H1 (cell line): ENCODE measurements around the gene CTNNA3. TPM values are rescaled to one million over a fixed set of nuclear protein-coding genes. Genes with fewer than 3 reads are reported as not detected.

Experiments
- CTCF ChIA-PET: fragments of 300-600 bp; sonication (Branson Sonifier 250); formaldehyde crosslinking; loops from one replicate; lab custom pipeline; 2021; ENCODE audit not compliant: partially characterized antibody; lab: Charles Lee
- POLR2A ChIA-PET: fragments of 300-600 bp; sonication (Branson Sonifier 250); formaldehyde crosslinking; loops from one replicate; lab custom pipeline; 2021; ENCODE audit warnings: inconsistent platforms; ENCODE audit not compliant: partially characterized antibody; lab: Charles Lee
- DNase-seq, 2 experiments: peaks; one replicate each; pipeline versions ENCODE4 v3.0.0 to v3.0.0-alpha.2; 2010 to 2022; ENCODE audit warnings: low spot score in 2 of 2, low read depth in 1 of 2, mixed read lengths in 1 of 2
- FAIRE-seq: peaks from 2 replicates; lab custom pipeline; 2011; peaks lifted over from hg19 to GRCh38; lab: Jason Lieb, UNC
- H2AFZ ChIP-seq: 2 replicates; pipeline ENCODE4 v1.8.1; 2012; ENCODE audit warnings: low read length, inconsistent platforms
- H2AK5ac ChIP-seq: 2 replicates; pipeline ENCODE4 v1.6.1; 2013; ENCODE audit warnings: low read depth, low read length
- H2BK120ac ChIP-seq: replicated peaks from 2 replicates; pipeline ENCODE3; 2013; ENCODE audit warnings: low read depth, low read length, inconsistent platforms
- H2BK12ac ChIP-seq: 2 replicates; pipeline ENCODE4 v1.6.1; 2013; ENCODE audit warnings: low read depth, low read length
- H2BK15ac ChIP-seq: 2 replicates; pipeline ENCODE4 v1.6.1; 2013; ENCODE audit warnings: low read length
- H2BK20ac ChIP-seq: 2 replicates; pipeline ENCODE4 v1.6.1; 2013; ENCODE audit warnings: low read length
- H2BK5ac ChIP-seq: 2 replicates; pipeline ENCODE4 v1.6.1; 2013; ENCODE audit warnings: low read depth, low read length
- H3K14ac ChIP-seq: 2 replicates; pipeline ENCODE4 v1.6.1; 2013; ENCODE audit warnings: inconsistent platforms; ENCODE audit not compliant: insufficient read length
- H3K18ac ChIP-seq: 2 replicates; pipeline ENCODE4 v1.6.1; 2013; ENCODE audit warnings: low read length; ENCODE audit errors: extremely low read depth
- H3K23ac ChIP-seq: 2 replicates; pipeline ENCODE4 v1.6.1; 2013; ENCODE audit warnings: inconsistent platforms; ENCODE audit not compliant: insufficient read length
- H3K23me2 ChIP-seq: 2 replicates; pipeline ENCODE4 v1.6.1; 2013; ENCODE audit warnings: low read depth, low read length
- H3K27ac ChIP-seq: 2 replicates; pipeline ENCODE4 v1.6.1; 2011; ENCODE audit warnings: low read depth, low read length, inconsistent platforms
- H3K27me3 ChIP-seq, 4 experiments: replicated peaks in 1 of 4; 1 replicate in 1 of 4; 2 replicates in 3 of 4; pipeline versions ENCODE4 v1.6.1 to v1.8.1; 2011 to 2013; ENCODE audit warnings: low read length in 3 of 4, mild to moderate bottlenecking in 3 of 4, inconsistent platforms in 2 of 4, mixed read lengths in 2 of 4, moderate library complexity in 1 of 4; ENCODE audit not compliant: control insufficient read depth in 3 of 4, insufficient read depth in 3 of 4; ENCODE audit errors: extremely low read depth in 1 of 4
- H3K36me3 ChIP-seq, 4 experiments: 2 replicates each; pipeline versions ENCODE4 v1.6.1 to v1.8.1; 2011 to 2013; ENCODE audit warnings: mild to moderate bottlenecking in 4 of 4, low read length in 3 of 4, moderate library complexity in 2 of 4, control low read depth in 1 of 4, inconsistent platforms in 1 of 4; ENCODE audit not compliant: insufficient read depth in 4 of 4, control insufficient read depth in 2 of 4
- H3K4ac ChIP-seq: replicated peaks from 2 replicates; pipeline ENCODE3; 2013; ENCODE audit warnings: low read length, low read depth, mixed read lengths, inconsistent platforms; ENCODE audit not compliant: insufficient read length
- H3K4me1 ChIP-seq, 4 experiments: replicated peaks in 1 of 4; 1 replicate in 1 of 4; 2 replicates in 3 of 4; pipeline versions ENCODE4 v1.6.1 to v1.8.1; 2011 to 2013; ENCODE audit warnings: low read length in 3 of 4, inconsistent platforms in 2 of 4, mixed read lengths in 1 of 4; ENCODE audit not compliant: insufficient read depth in 4 of 4, control insufficient read depth in 3 of 4
- H3K4me2 ChIP-seq, 2 experiments: 2 replicates each; pipeline versions ENCODE4 v1.6.1 to v1.8.1; 2011 to 2013; ENCODE audit warnings: low read depth in 2 of 2, low read length in 2 of 2, control low read depth in 1 of 2, inconsistent platforms in 1 of 2, mild to moderate bottlenecking in 1 of 2; ENCODE audit not compliant: insufficient read depth in 1 of 2
- H3K4me3 ChIP-seq, 4 experiments: fragments of 200-600, 300-600 bp in 1 of 4; sonication (generic), shearing (Covaris generic), sonication (Bioruptor Twin) in 1 of 4; 2 replicates each; pipeline versions ENCODE4 v1.5.1 to v1.8.1; 2011 to 2016; ENCODE audit warnings: low read length in 4 of 4, low read depth in 3 of 4, control low read depth in 2 of 4, inconsistent platforms in 2 of 4, mild to moderate bottlenecking in 2 of 4, mixed read lengths in 1 of 4, moderate library complexity in 1 of 4; ENCODE audit not compliant: insufficient read depth in 2 of 4; ENCODE audit errors: extremely low read depth in 1 of 4
- H3K56ac ChIP-seq: replicated peaks from 2 replicates; pipeline ENCODE3; 2013; ENCODE audit warnings: low read depth, mild to moderate bottlenecking, mixed read lengths, low read length, inconsistent platforms; ENCODE audit not compliant: insufficient read length
- H3K79me1 ChIP-seq: 2 replicates; pipeline ENCODE4 v1.6.1; 2013; ENCODE audit warnings: low read depth, low read length, control low read depth
- H3K79me2 ChIP-seq, 2 experiments: 2 replicates each; pipeline versions ENCODE4 v1.6.1 to v1.8.1; 2012 to 2013; ENCODE audit warnings: low read length in 2 of 2, mild to moderate bottlenecking in 2 of 2, inconsistent platforms in 1 of 2; ENCODE audit not compliant: insufficient read depth in 2 of 2, control insufficient read depth in 1 of 2
- H3K9ac ChIP-seq, 4 experiments: replicated peaks in 1 of 4; 1 replicate in 1 of 4; 2 replicates in 3 of 4; pipeline versions ENCODE4 v1.6.1 to v1.8.1; 2011 to 2013; ENCODE audit warnings: low read depth in 3 of 4, low read length in 3 of 4, control low read depth in 2 of 4, mild to moderate bottlenecking in 2 of 4, moderate library complexity in 2 of 4, inconsistent platforms in 1 of 4; ENCODE audit errors: extremely low read depth in 1 of 4
- H3K9me3 ChIP-seq, 2 experiments: 2 replicates each; pipeline versions ENCODE4 v1.6.1 to v1.8.1; 2012 to 2013; ENCODE audit warnings: mild to moderate bottlenecking in 2 of 2, moderate library complexity in 2 of 2, control low read depth in 1 of 2, inconsistent platforms in 1 of 2, low read depth in 1 of 2, low read length in 1 of 2, mixed read lengths in 1 of 2; ENCODE audit not compliant: insufficient read depth in 2 of 2
- H4K20me1 ChIP-seq, 2 experiments: replicated peaks in 1 of 2; 2 replicates each; pipeline versions ENCODE3 to v1.8.1; 2011 to 2013; ENCODE audit warnings: inconsistent platforms in 2 of 2, low read length in 2 of 2, mild to moderate bottlenecking in 1 of 2; ENCODE audit not compliant: insufficient read depth in 2 of 2, control insufficient read depth in 1 of 2
- H4K5ac ChIP-seq: 2 replicates; pipeline ENCODE4 v1.6.1; 2013; ENCODE audit warnings: low read length, low read depth, mixed read lengths, inconsistent platforms; ENCODE audit not compliant: insufficient read length
- H4K8ac ChIP-seq: 2 replicates; pipeline ENCODE4 v1.8.0; 2013; ENCODE audit warnings: mild to moderate bottlenecking, moderate library complexity, low read length, inconsistent platforms; ENCODE audit not compliant: insufficient read depth; ENCODE audit errors: extremely low read depth
- H4K91ac ChIP-seq: replicated peaks from 2 replicates; pipeline ENCODE3; 2013; ENCODE audit warnings: low read length, mixed read lengths, inconsistent platforms; ENCODE audit not compliant: insufficient read length
- ASH2L ChIP-seq: fragments of 200-600, 300-600 bp; sonication (generic); IDR thresholded peaks from one replicate; pipeline ENCODE4 v1.7.1; 2017; ENCODE audit warnings: low read length
- BACH1 ChIP-seq: IDR thresholded peaks from 2 replicates; pipeline ENCODE4 v1.6.1; 2012; ENCODE audit warnings: low read length, improper control_type of control experiment
- BRCA1 ChIP-seq: IDR thresholded peaks from 2 replicates; pipeline ENCODE4 v1.6.1; 2012; ENCODE audit warnings: low read depth, low read length, improper control_type of control experiment
- CBX5 ChIP-seq: fragments of 300-800, 300-1000 bp; sonication (generic); IDR thresholded peaks from 2 replicates; pipeline ENCODE4 v1.7.1; 2016; ENCODE audit warnings: antibody characterized with exemption, low read length, low read depth
- CEBPB ChIP-seq: IDR thresholded peaks from 2 replicates; pipeline ENCODE4 v1.6.1; 2012; ENCODE audit warnings: low read depth, low read length
- EGR1 ChIP-seq: IDR thresholded peaks from 2 replicates; pipeline ENCODE4 v1.6.1; 2011; ENCODE audit warnings: low read depth, low read length, borderline replicate concordance
- EZH2 ChIP-seq: fragments of 200-600 bp; sonication (generic); IDR thresholded peaks from 2 replicates; pipeline ENCODE4 v1.7.1; 2012; ENCODE audit warnings: low read depth, mild to moderate bottlenecking, moderate library complexity, low read length, inconsistent platforms; ENCODE audit not compliant: severe bottlenecking
- NANOG ChIP-seq: IDR thresholded peaks from 2 replicates; pipeline ENCODE4 v1.6.1; 2011; ENCODE audit warnings: low read length, low read depth, mild to moderate bottlenecking, inconsistent platforms; ENCODE audit not compliant: insufficient read depth, poor library complexity, severe bottlenecking
- SIX5 ChIP-seq: IDR thresholded peaks from 2 replicates; pipeline ENCODE4 v1.6.1; 2011; ENCODE audit warnings: mild to moderate bottlenecking, low read depth, low read length
- SP1 ChIP-seq: IDR thresholded peaks from 2 replicates; pipeline ENCODE4 v1.6.1; 2011; ENCODE audit warnings: low read depth, low read length
- TBP ChIP-seq: IDR thresholded peaks from 2 replicates; pipeline ENCODE4 v1.6.1; 2011; ENCODE audit warnings: low read depth, low read length, improper control_type of control experiment
- WGBS, 2 experiments: shearing (Covaris generic) in 1 of 2; methylation state at CpG; one replicate each; pipeline versions ENCODE4 v1.1.6 to v1.1.7; 2013 to 2015; ENCODE audit warnings: low lambda C conversion rate in 2 of 2, mixed read lengths in 2 of 2, inconsistent platforms in 1 of 2, low coverage in 1 of 2, missing lambda C conversion rate in 1 of 2; ENCODE audit not compliant: insufficient replicate concordance in 2 of 2, insufficient coverage in 1 of 2, insufficient read length in 1 of 2; ENCODE audit errors: extremely low coverage in 1 of 2, missing lambda C conversion rate in 1 of 2; 5-methylcytosine and 5-hydroxymethylcytosine counted together
- polyA plus RNA-seq, 7 experiments: library from polyadenylated mRNA; depleted of rRNA in 3 of 7; stranded (reverse) in 5 of 7; unstranded in 2 of 7; fragments of >200 nt in 5 of 7; fragments of 200-250 nt in 2 of 7; gene quantifications; 1 replicate in 5 of 7; 2 replicates in 1 of 7; 4 replicates in 1 of 7; pipeline versions ENCODE4 v1.2.1 to v1.2.3, GENCODE V29; 2011 to 2013; ENCODE audit warnings: missing spikeins in 2 of 7, mixed read lengths in 2 of 7
- total RNA-seq: library from RNA; stranded (reverse); fragmentation: NEBNext Ultra II Directional; extraction: Animal tissue kit (Norgen Biotek cat#: 25700); gene quantifications from 2 replicates; pipeline ENCODE4 v1.2.1, GENCODE V29; 2021
- TF ChIP-seq, protein P1 (sequence below): IDR thresholded peaks from 2 replicates; pipeline ENCODE4 v1.6.1; 2011; ENCODE audit warnings: low read length, improper control_type of control experiment
- TF ChIP-seq, protein P2 (sequence below): IDR thresholded peaks from 2 replicates; pipeline ENCODE4 v1.6.1; 2011; ENCODE audit warnings: low read depth, mild to moderate bottlenecking, low read length; ENCODE audit not compliant: insufficient read depth
- TF ChIP-seq, protein P3 (sequence below): IDR thresholded peaks from 2 replicates; pipeline ENCODE4 v1.6.1; 2012; ENCODE audit warnings: inconsistent platforms

The CTNNA3 gene
- total and polyA plus RNA-seq, 2 of the 8 experiments (the other 6 are each of a cell fraction or from before 2014, with no cell fraction given) = 1.3 to 1.5 TPM

DNA sequence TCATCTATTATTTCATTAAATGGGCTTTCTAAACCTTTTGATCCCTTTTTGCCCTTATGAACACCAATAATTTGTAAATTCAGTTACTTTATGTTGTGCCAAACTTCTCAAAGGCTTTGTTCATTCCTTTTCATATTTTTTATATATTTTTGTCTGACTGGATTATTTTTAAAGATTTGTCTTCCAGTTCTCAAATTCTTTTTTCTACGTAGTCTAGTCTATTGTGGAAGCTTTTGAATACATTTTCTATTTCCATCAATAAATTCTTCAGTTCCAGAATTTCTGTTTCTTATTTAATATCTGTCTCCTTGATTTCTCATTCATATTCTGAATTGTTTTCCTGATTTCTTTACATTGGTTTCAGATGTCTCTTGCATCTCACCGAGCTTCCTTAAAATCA lies 108.2 kb downstream of the CTNNA3 start:
- Histone ChIP-seq H3K14ac (no peak overlapping the region), H2BK20ac (no peak overlapping the region), H3K27me3 (no peaks in the 10 kb centered on the region), H3K36me3 (no peaks in the 10 kb centered on the region), H4K20me1 (no peaks in the 10 kb centered on the region), H2BK5ac (no peak overlapping the region), H3K27ac (no peak overlapping the region), H3K23me2 (no peaks in the 10 kb centered on the region), H2BK120ac (no peak overlapping the region), H2AFZ (no peak overlapping the region), H3K9me3 (peaks cover 14 to 24% of the 10 kb centered on the region in 2 experiments; a peak in 3 of 4 replicates), H3K18ac (no peak overlapping the region), H3K79me2 (no peaks in the 10 kb centered on the region), H3K4me2 (no peak overlapping the region), H3K4me1 (no peaks in the 10 kb centered on the region), H3K4ac (no peak overlapping the region), H3K4me3 (no peak overlapping the region), H3K79me1 (no peaks in the 10 kb centered on the region), H4K91ac (no peak overlapping the region), H4K5ac (no peak overlapping the region), H3K23ac (no peak overlapping the region), H2AK5ac (no peak overlapping the region), H3K56ac (no peak overlapping the region), H2BK12ac (no peak overlapping the region), H2BK15ac (no peak overlapping the region), H3K9ac (no peak overlapping the region), H4K8ac (no peak overlapping the region)
- WGBS, 2 experiments = 90% methylated on average over 2 of the region's 2 CpGs; no CpG with 5 or more reads in 1 of the 2 experiments
- CTCF ChIA-PET = no interaction called here
- DNase-seq (no peak), FAIRE-seq (no peak)
- POLR2A ChIA-PET = no interaction called here
- TF ChIP-seq BRCA1 (no peak), SP1 (no peak), CBX5 (no peak), BACH1 (no peak), SIX5 (no peak), ASH2L (no peak), EZH2 (no peak), EGR1 (no peak), TBP (no peak), NANOG (no peak), CEBPB (no peak)
- TF ChIP-seq, protein P1, sequence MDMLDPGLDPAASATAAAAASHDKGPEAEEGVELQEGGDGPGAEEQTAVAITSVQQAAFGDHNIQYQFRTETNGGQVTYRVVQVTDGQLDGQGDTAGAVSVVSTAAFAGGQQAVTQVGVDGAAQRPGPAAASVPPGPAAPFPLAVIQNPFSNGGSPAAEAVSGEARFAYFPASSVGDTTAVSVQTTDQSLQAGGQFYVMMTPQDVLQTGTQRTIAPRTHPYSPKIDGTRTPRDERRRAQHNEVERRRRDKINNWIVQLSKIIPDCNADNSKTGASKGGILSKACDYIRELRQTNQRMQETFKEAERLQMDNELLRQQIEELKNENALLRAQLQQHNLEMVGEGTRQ = no peak
- TF ChIP-seq, protein P2, sequence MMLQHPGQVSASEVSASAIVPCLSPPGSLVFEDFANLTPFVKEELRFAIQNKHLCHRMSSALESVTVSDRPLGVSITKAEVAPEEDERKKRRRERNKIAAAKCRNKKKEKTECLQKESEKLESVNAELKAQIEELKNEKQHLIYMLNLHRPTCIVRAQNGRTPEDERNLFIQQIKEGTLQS = no peak
- TF ChIP-seq, protein P3, sequence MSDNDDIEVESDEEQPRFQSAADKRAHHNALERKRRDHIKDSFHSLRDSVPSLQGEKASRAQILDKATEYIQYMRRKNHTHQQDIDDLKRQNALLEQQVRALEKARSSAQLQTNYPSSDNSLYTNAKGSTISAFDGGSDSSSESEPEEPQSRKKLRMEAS = no peak
